Measurements from ENCODE around the gene TGFBR3. TPM values are rescaled to one million over a fixed set of nuclear protein-coding genes. Genes with fewer than 3 reads are reported as not detected.

TGFBR3 gene
- total and polyA plus RNA-seq, 2 of the 13 experiments (the other 11 are each of a cell fraction or from before 2014, with no cell fraction given): 76.5 to 195 TPM

GRCh38 chr1:91836331-91837040 is 49.5 kb downstream of the TGFBR3 start:
- Histone ChIP-seq H3K27me3 (ENCODE audit: control insufficient read depth in 1 of 2, insufficient read depth in 2 of 2, low read length in 2 of 2) (no peaks in the 10 kb centered on the region), H3K79me2 (ENCODE audit: insufficient read depth, low read length) (peaks cover 85% of the 10 kb centered on the region), H3K4me2 (ENCODE audit: low read depth, low read length) (peak overlapping the region; percentile 7; the same call in 1 of the 2 replicates), H2AFZ (ENCODE audit: low read length) (no peak overlapping the region), H3K27ac (ENCODE audit: extremely low read length, insufficient read depth, low read length) (no peak overlapping the region), H3K9ac (ENCODE audit: insufficient read depth, low read depth, low read length) (no peak overlapping the region), H3K4me1 (ENCODE audit: insufficient read depth, low read length) (peaks cover 93% of the 10 kb centered on the region), H4K20me1 (ENCODE audit: insufficient read depth, low read length) (no peaks in the 10 kb centered on the region), H3K4me3 (replicated peaks in 1 of 3; ENCODE audit: insufficient read depth in 1 of 3, low read depth in 2 of 3, low read length in 3 of 3) (no peak overlapping the region), H3K36me3 (replicated peaks in 1 of 2; ENCODE audit: control insufficient read depth in 1 of 2, insufficient read depth in 2 of 2, low read length in 2 of 2) (no peaks in the 10 kb centered on the region), H3K9me3 (ENCODE audit: low read length) (no peaks in the 10 kb centered on the region)
- DNase-seq (ENCODE audit: low spot score): no peak
- no TSS peak for BruUV-seq (replicated peaks)
- TF ChIP-seq PITX1 (CRISPR knock-in tag; IDR thresholded peaks at IDR 0.05): no peak
- no peak for TF ChIP-seq KLF13 (CRISPR knock-in tag; IDR thresholded peaks at IDR 0.05)
- no peak for TF ChIP-seq PRDM10 (CRISPR knock-in tag; IDR thresholded peaks at IDR 0.05; ENCODE audit: low read depth)
- CTCF ChIA-PET (ENCODE audit: low intra/inter-chr PET ratio, low total read pairs): no interaction called here
- POLR2A ChIA-PET: no interaction called here
- in situ Hi-C loops (cut with HindIII; ENCODE audit: extremely low pct_ligation_motif_present, low pct_unique_long_range_greater_than_20kb): no loop called here
- 80% methylated on average over 8 of the region's 8 CpGs for WGBS (ENCODE audit: low lambda C conversion rate)
- no peak for FAIRE-seq
- no peak for ATAC-seq
- intact Hi-C loops (cut with micrococcal nuclease; ENCODE audit: unreplicated experiment): no loop called here
